ENCODE data around the gene KSR1.

Gene KSR1

GRCh38 chr17:27473748-27474609 lies 17.7 kb downstream of the KSR1 start:
- DNase-seq (ENCODE audit: low read depth): no peak

GRCh38 chr17:27475070-27475673 lies 18.9 kb downstream of the KSR1 start:
- DNase-seq (ENCODE audit: low read depth): no peak

- DNase-seq (ENCODE audit: low read depth): no peak
These were observed 20.0 kb downstream of the KSR1 start for GRCh38 chr17:27475981-27476895.

- no peak for DNase-seq (ENCODE audit: low read depth)
These were observed 21.0 kb downstream of the KSR1 start for GRCh38 chr17:27477050-27477888.

GRCh38 chr17:27477971-27478684 lies 21.9 kb downstream of the KSR1 start:
- no peak for DNase-seq (ENCODE audit: low read depth)

GRCh38 chr17:27478901-27479538 lies 22.8 kb downstream of the KSR1 start:
- no peak for DNase-seq (ENCODE audit: low read depth)

- no peak for DNase-seq (ENCODE audit: low read depth)
These were observed 23.6 kb downstream of the KSR1 start for GRCh38 chr17:27479838-27480237.

GRCh38 chr17:27480699-27481098 lies 24.5 kb downstream of the KSR1 start:
- no peak for DNase-seq (ENCODE audit: low read depth)

- DNase-seq (ENCODE audit: low read depth): no peak
These were observed 25.1 kb downstream of the KSR1 start for GRCh38 chr17:27481327-27481726.

- DNase-seq (ENCODE audit: low read depth): no peak
These were observed 28.9 kb downstream of the KSR1 start for GRCh38 chr17:27485125-27485524.

GRCh38 chr17:27485716-27486495 lies 29.7 kb downstream of the KSR1 start:
- no peak for DNase-seq (ENCODE audit: low read depth)

- no peak for DNase-seq (ENCODE audit: low read depth)
These were observed 30.5 kb downstream of the KSR1 start for GRCh38 chr17:27486741-27487140.

- no peak for DNase-seq (ENCODE audit: low read depth)
These were observed 32.0 kb downstream of the KSR1 start for GRCh38 chr17:27488231-27488630.

- DNase-seq (ENCODE audit: low read depth): peak; percentile 71
These were observed 32.9 kb downstream of the KSR1 start for GRCh38 chr17:27489045-27489715.

GRCh38 chr17:27490391-27490790 lies 34.1 kb downstream of the KSR1 start:
- no peak for DNase-seq (ENCODE audit: low read depth)

GRCh38 chr17:27491713-27492190 lies 35.5 kb downstream of the KSR1 start:
- no peak for DNase-seq (ENCODE audit: low read depth)

GRCh38 chr17:27492470-27492869 lies 36.2 kb downstream of the KSR1 start:
- DNase-seq (ENCODE audit: low read depth): no peak

GRCh38 chr17:27493088-27493487 lies 36.8 kb downstream of the KSR1 start:
- DNase-seq (ENCODE audit: low read depth): no peak
